GM23338 (cell line): ENCODE data around the gene DAB2. TPM values are rescaled to one million over a fixed set of nuclear protein-coding genes. Genes with fewer than 3 reads are reported as not detected.

ENCODE experiments used
- ATAC-seq: fragments of 200-7000 bp; cut with Tn5 transposase; 3 replicates; pipeline ENCODE4 v1.9.1; 2020
- DNase-seq: peaks from one replicate; pipeline ENCODE4 v3.0.0-alpha.2; 2015; ENCODE audit warnings: low spot score
- H2AFZ ChIP-seq: fragments of 200-600 bp; sonication (generic); 2 replicates; pipeline ENCODE4 v1.8.0; 2016; ENCODE audit warnings: antibody characterized with exemption, mild to moderate bottlenecking, moderate library complexity
- H3F3A ChIP-seq: fragments of 200-600 bp; sonication (generic); replicated peaks from 2 replicates; pipeline ENCODE4 v1.8.0; 2017; ENCODE audit warnings: antibody characterized with exemption, mixed run types, low read depth
- H3K27ac ChIP-seq: fragments of 200-600 bp; sonication (generic); 2 replicates; pipeline ENCODE4 v1.6.1; 2016; ENCODE audit warnings: low read depth
- H3K27me3 ChIP-seq: fragments of 200-600 bp; sonication (generic); 2 replicates; pipeline ENCODE4 v1.8.0; 2016; ENCODE audit warnings: mild to moderate bottlenecking, mixed run types, moderate library complexity; ENCODE audit not compliant: insufficient read depth
- H3K36me3 ChIP-seq: fragments of 200-600 bp; sonication (generic); 2 replicates; pipeline ENCODE4 v1.8.0; 2016; ENCODE audit warnings: mild to moderate bottlenecking; ENCODE audit not compliant: insufficient read depth
- H3K4me1 ChIP-seq: fragments of 200-600 bp; sonication (generic); 2 replicates; pipeline ENCODE4 v1.8.0; 2016; ENCODE audit warnings: mild to moderate bottlenecking, moderate library complexity; ENCODE audit not compliant: insufficient read depth
- H3K4me2 ChIP-seq: fragments of 200-600 bp; sonication (generic); 2 replicates; pipeline ENCODE4 v1.7.1; 2017; ENCODE audit warnings: mixed run types
- H3K4me3 ChIP-seq: fragments of 200-600 bp; sonication (generic); 2 replicates; pipeline ENCODE4 v1.6.1; 2016; ENCODE audit warnings: mixed run types
- H3K79me2 ChIP-seq: fragments of 200-600 bp; sonication (generic); replicated peaks from 2 replicates; pipeline ENCODE4 v1.8.0; 2017; ENCODE audit warnings: mild to moderate bottlenecking; ENCODE audit not compliant: insufficient read depth
- H3K9me2 ChIP-seq: fragments of 200-600 bp; sonication (generic); 2 replicates; pipeline ENCODE4 v1.8.0; 2017; ENCODE audit not compliant: insufficient read depth
- H4K20me1 ChIP-seq: fragments of 200-600 bp; sonication (generic); replicated peaks from 2 replicates; pipeline ENCODE4 v1.8.0; 2017; ENCODE audit warnings: mild to moderate bottlenecking; ENCODE audit not compliant: insufficient read depth
- H3K27ac Mint-ChIP-seq: 2 replicates; pipeline ENCODE4 v1.8.0; 2020; ENCODE audit warnings: inconsistent platforms, mild to moderate bottlenecking, moderate library complexity, mixed read lengths
- H3K27me3 Mint-ChIP-seq: 3 replicates; pipeline ENCODE4 v1.8.0; 2022; ENCODE audit warnings: low read depth, mild to moderate bottlenecking, moderate library complexity, mixed read lengths, inconsistent platforms; ENCODE audit not compliant: insufficient read depth, poor library complexity
- H3K36me3 Mint-ChIP-seq: 3 replicates; pipeline ENCODE4 v1.8.0; 2021; ENCODE audit warnings: low read depth, mild to moderate bottlenecking, inconsistent platforms, moderate library complexity, mixed read lengths
- H3K4me1 Mint-ChIP-seq: 3 replicates; pipeline ENCODE4 v1.8.0; 2020; ENCODE audit warnings: mild to moderate bottlenecking, inconsistent platforms, mixed read lengths
- H3K4me3 Mint-ChIP-seq: 3 replicates; pipeline ENCODE4 v1.8.0; 2021; ENCODE audit warnings: moderate library complexity, mild to moderate bottlenecking, inconsistent platforms, mixed read lengths
- H3K9me3 Mint-ChIP-seq: 3 replicates; pipeline ENCODE4 v1.8.0; 2020; ENCODE audit warnings: moderate library complexity, mild to moderate bottlenecking, inconsistent platforms, mixed read lengths
- CREB1 ChIP-seq: fragments of 250-450 bp; sonication (Bioruptor Pico); IDR thresholded peaks from 2 replicates; pipeline ENCODE4 v1.5.0; 2020; ENCODE audit warnings: low read depth, mild to moderate bottlenecking, moderate library complexity
- EZH2 ChIP-seq: fragments of 200-600 bp; sonication (generic); IDR thresholded peaks from one replicate; pipeline ENCODE4 v1.8.0; 2017; ENCODE audit warnings: antibody characterized with exemption, mild to moderate bottlenecking, low read depth; ENCODE audit not compliant: unreplicated experiment
- EZH2phosphoT487 ChIP-seq: fragments of 200-600 bp; sonication (generic); IDR thresholded peaks from one replicate; pipeline ENCODE4 v1.8.1; 2018; ENCODE audit warnings: antibody characterized with exemption; ENCODE audit not compliant: unreplicated experiment
- JUNB ChIP-seq: IDR thresholded peaks from one replicate; pipeline ENCODE4 v1.6.1; 2016; ENCODE audit warnings: antibody characterized with exemption; ENCODE audit not compliant: unreplicated experiment
- NANOG ChIP-seq: IDR thresholded peaks from 2 replicates; pipeline ENCODE4 v1.6.1; 2016; ENCODE audit warnings: antibody characterized with exemption, borderline replicate concordance
- POLR2AphosphoS5 ChIP-seq: IDR thresholded peaks from 2 replicates; pipeline ENCODE4 v1.6.1; 2016; ENCODE audit warnings: antibody characterized with exemption, low read depth
- STAT1 ChIP-seq: IDR thresholded peaks from one replicate; pipeline ENCODE4 v1.6.1; 2016; ENCODE audit warnings: antibody characterized with exemption; ENCODE audit not compliant: unreplicated experiment
- ZNF114 ChIP-seq: fragments of 250-450 bp; sonication (Bioruptor Pico); IDR thresholded peaks from 2 replicates; pipeline ENCODE4 v1.5.0; 2020; ENCODE audit warnings: mild to moderate bottlenecking, moderate library complexity
- ZNF331 ChIP-seq: fragments of 250-450 bp; sonication (Bioruptor Pico); IDR thresholded peaks from 2 replicates; pipeline ENCODE4 v1.5.0; 2020; ENCODE audit warnings: low read depth, mild to moderate bottlenecking, moderate library complexity
- polyA plus RNA-seq: library from polyadenylated mRNA; unstranded; fragments of >200 nt; fragmentation: Nextera tagmentation; extraction: Ambion mirVana; gene quantifications from 2 replicates; pipeline ENCODE4 v1.2.1, GENCODE V29; 2016
- total RNA-seq: library from RNA; depleted of rRNA; stranded (reverse); fragments of >200 nt; shearing (Covaris generic); gene quantifications from 2 replicates; pipeline ENCODE4 v1.2.3, GENCODE V29; 2014
- TF ChIP-seq, protein P1 (sequence below), 2 experiments: fragments of 200-600 bp in 1 of 2; sonication (generic) in 1 of 2; conservative IDR thresholded peaks; 2 replicates each; pipeline versions ENCODE4 v1.5.1 to v1.6.1; 2016 to 2017; ENCODE audit warnings: antibody characterized with exemption in 2 of 2, low read depth in 2 of 2, mild to moderate bottlenecking in 2 of 2, moderate library complexity in 1 of 2
- TF ChIP-seq, protein P2 (sequence below): IDR thresholded peaks from 2 replicates; pipeline ENCODE4 v1.6.1; 2016; ENCODE audit warnings: antibody characterized with exemption
- TF ChIP-seq, protein P3 (sequence below): IDR thresholded peaks from one replicate; pipeline ENCODE4 v1.6.1; 2018; ENCODE audit warnings: antibody characterized with exemption; ENCODE audit not compliant: unreplicated experiment

The DAB2 gene
- total and polyA plus RNA-seq, 2 experiments from 2014 or later: 6.4 to 8.4 TPM

DNA sequence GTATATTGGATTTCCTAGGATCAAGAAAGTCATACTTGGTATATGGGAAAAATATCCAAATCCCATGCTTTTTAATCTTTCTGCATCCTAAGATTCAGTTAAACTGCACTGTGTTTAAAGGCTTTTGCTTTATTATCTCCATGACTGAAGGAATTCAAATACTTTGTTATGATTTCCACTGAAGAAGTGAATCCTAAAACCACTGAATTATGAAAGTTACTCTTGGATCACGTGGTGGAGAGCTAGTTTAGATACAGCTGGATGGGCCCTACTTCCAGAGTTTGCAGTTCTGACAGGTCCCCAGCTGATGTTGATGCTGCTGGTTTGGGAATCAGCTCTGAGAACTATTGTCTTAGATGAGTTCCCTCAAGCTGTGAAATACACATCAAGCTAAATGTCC lies 5.0 kb downstream of the DAB2 start:
- no peak overlapping the region for H3K4me3 Mint-ChIP-seq
- no peak for TF ChIP-seq ZNF114 (CRISPR knock-in tag)
- TF ChIP-seq CREB1 (CRISPR knock-in tag): no peak
- TF ChIP-seq, protein P1, sequence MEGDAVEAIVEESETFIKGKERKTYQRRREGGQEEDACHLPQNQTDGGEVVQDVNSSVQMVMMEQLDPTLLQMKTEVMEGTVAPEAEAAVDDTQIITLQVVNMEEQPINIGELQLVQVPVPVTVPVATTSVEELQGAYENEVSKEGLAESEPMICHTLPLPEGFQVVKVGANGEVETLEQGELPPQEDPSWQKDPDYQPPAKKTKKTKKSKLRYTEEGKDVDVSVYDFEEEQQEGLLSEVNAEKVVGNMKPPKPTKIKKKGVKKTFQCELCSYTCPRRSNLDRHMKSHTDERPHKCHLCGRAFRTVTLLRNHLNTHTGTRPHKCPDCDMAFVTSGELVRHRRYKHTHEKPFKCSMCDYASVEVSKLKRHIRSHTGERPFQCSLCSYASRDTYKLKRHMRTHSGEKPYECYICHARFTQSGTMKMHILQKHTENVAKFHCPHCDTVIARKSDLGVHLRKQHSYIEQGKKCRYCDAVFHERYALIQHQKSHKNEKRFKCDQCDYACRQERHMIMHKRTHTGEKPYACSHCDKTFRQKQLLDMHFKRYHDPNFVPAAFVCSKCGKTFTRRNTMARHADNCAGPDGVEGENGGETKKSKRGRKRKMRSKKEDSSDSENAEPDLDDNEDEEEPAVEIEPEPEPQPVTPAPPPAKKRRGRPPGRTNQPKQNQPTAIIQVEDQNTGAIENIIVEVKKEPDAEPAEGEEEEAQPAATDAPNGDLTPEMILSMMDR (conservative IDR thresholded peaks at IDR 0.05; ENCODE audit: low read depth in 2 of 2): no peak
- TF ChIP-seq POLR2AphosphoS5: no peak
- no peak for TF ChIP-seq JUNB
- TF ChIP-seq EZH2: no peak
- TF ChIP-seq, protein P2, sequence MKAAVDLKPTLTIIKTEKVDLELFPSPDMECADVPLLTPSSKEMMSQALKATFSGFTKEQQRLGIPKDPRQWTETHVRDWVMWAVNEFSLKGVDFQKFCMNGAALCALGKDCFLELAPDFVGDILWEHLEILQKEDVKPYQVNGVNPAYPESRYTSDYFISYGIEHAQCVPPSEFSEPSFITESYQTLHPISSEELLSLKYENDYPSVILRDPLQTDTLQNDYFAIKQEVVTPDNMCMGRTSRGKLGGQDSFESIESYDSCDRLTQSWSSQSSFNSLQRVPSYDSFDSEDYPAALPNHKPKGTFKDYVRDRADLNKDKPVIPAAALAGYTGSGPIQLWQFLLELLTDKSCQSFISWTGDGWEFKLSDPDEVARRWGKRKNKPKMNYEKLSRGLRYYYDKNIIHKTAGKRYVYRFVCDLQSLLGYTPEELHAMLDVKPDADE: no peak
- TF ChIP-seq, protein P3, sequence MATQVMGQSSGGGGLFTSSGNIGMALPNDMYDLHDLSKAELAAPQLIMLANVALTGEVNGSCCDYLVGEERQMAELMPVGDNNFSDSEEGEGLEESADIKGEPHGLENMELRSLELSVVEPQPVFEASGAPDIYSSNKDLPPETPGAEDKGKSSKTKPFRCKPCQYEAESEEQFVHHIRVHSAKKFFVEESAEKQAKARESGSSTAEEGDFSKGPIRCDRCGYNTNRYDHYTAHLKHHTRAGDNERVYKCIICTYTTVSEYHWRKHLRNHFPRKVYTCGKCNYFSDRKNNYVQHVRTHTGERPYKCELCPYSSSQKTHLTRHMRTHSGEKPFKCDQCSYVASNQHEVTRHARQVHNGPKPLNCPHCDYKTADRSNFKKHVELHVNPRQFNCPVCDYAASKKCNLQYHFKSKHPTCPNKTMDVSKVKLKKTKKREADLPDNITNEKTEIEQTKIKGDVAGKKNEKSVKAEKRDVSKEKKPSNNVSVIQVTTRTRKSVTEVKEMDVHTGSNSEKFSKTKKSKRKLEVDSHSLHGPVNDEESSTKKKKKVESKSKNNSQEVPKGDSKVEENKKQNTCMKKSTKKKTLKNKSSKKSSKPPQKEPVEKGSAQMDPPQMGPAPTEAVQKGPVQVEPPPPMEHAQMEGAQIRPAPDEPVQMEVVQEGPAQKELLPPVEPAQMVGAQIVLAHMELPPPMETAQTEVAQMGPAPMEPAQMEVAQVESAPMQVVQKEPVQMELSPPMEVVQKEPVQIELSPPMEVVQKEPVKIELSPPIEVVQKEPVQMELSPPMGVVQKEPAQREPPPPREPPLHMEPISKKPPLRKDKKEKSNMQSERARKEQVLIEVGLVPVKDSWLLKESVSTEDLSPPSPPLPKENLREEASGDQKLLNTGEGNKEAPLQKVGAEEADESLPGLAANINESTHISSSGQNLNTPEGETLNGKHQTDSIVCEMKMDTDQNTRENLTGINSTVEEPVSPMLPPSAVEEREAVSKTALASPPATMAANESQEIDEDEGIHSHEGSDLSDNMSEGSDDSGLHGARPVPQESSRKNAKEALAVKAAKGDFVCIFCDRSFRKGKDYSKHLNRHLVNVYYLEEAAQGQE: no peak
- no peak for TF ChIP-seq NANOG
- no peak for TF ChIP-seq ZNF331
- ATAC-seq: no peak
- no peaks in the 10 kb centered on the region for H3K36me3 Mint-ChIP-seq
- no peak for DNase-seq
- no peaks in the 10 kb centered on the region for H3K36me3 ChIP-seq
- no peak overlapping the region for H3K4me2 ChIP-seq
- H3K4me3 ChIP-seq: no peak overlapping the region
- peaks cover 21% of the 10 kb centered on the region for H3K4me1 ChIP-seq
- H3K27ac Mint-ChIP-seq: no peak overlapping the region
- no peaks in the 10 kb centered on the region for H3K9me3 Mint-ChIP-seq
- H3F3A ChIP-seq: no peaks in the 10 kb centered on the region
- no peaks in the 10 kb centered on the region for H3K27me3 ChIP-seq
- H3K27me3 Mint-ChIP-seq: peaks cover 2% of the 10 kb centered on the region
- H3K4me1 Mint-ChIP-seq: peaks cover 50% of the 10 kb centered on the region
- no peaks in the 10 kb centered on the region for H3K79me2 ChIP-seq
- H4K20me1 ChIP-seq: no peaks in the 10 kb centered on the region
- no peaks in the 10 kb centered on the region for H3K9me2 ChIP-seq
- no peak overlapping the region for H2AFZ ChIP-seq
- H3K27ac ChIP-seq: no peak overlapping the region

DNA sequence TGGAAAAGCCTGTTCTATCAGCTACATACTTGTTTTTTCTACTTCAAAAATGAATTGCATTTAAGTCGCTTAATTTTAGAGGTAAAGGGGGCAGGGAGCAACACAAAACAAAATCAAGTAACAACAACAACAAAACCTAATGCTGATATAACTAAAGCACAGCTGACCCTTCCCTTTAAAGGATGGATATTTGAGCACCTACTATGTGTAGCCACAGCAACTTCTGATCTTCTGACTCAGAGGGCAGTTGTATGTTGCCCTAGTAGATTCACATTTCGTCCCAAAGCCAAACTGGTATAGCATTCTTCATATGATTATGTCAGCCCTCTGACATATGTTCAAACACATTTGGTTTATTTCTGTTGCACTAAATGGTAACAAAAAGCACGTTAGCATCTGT lies 6.8 kb downstream of the DAB2 start:
- Mint-ChIP-seq H3K9me3 (no peaks in the 10 kb centered on the region), H3K4me1 (peaks cover 47% of the 10 kb centered on the region), H3K4me3 (no peak overlapping the region), H3K36me3 (no peaks in the 10 kb centered on the region), H3K27ac (no peak overlapping the region), H3K27me3 (peaks cover 2% of the 10 kb centered on the region)
- Histone ChIP-seq H3K36me3 (no peaks in the 10 kb centered on the region), H3K4me1 (peaks cover 22% of the 10 kb centered on the region), H3K4me3 (no peak overlapping the region), H3K27me3 (no peaks in the 10 kb centered on the region), H3K9me2 (no peaks in the 10 kb centered on the region), H3K4me2 (no peak overlapping the region), H3K27ac (no peak overlapping the region), H4K20me1 (no peaks in the 10 kb centered on the region), H3F3A (no peaks in the 10 kb centered on the region), H2AFZ (no peak overlapping the region), H3K79me2 (no peaks in the 10 kb centered on the region)
- no peak for DNase-seq
- no peak for ATAC-seq
- TF ChIP-seq EZH2phosphoT487: no peak
- no peak for TF ChIP-seq STAT1
- no peak for TF ChIP-seq POLR2AphosphoS5
- no peak for TF ChIP-seq NANOG
- TF ChIP-seq, protein P1 (conservative IDR thresholded peaks at IDR 0.05; ENCODE audit: low read depth in 2 of 2): no peak
